ENCODE results near the gene CALM3. TPM values are rescaled to one million over a fixed set of nuclear protein-coding genes. Genes with fewer than 3 reads are reported as not detected.
A peak's percentile ranks its signal among the peaks of the same experiment; 100 is the strongest.
"Not testable (repeated sequence)": the region's sequence is repeated elsewhere in the genome, so short reads cannot be mapped to it uniquely, and the experiment has no call there.

Gene CALM3
- 100 to 1,000 TPM; 241 to 325 (median 252) TPM for total RNA-seq
- long read RNA-seq, donor 1, transcript CALM3-210 (5 exons, 927 nt): minor isoform, 5 of 313 reads
- long read RNA-seq, donor 1, transcript CALM3-201 (6 exons, 2,289 nt): major isoform, 269 of 313 reads
- long read RNA-seq, donor 1, partial matches to known transcripts: 8 of 313 reads
- long read RNA-seq, donor 1, other reads (novel, unspliced or antisense): 28 of 313 reads
- long read RNA-seq, donor 2, transcript CALM3-201 (6 exons, 2,289 nt): major isoform, 95 of 104 reads
- long read RNA-seq, donor 2, partial matches to known transcripts: 0 of 104 reads
- long read RNA-seq, donor 2, other reads (novel, unspliced or antisense): 6 of 104 reads

DNA sequence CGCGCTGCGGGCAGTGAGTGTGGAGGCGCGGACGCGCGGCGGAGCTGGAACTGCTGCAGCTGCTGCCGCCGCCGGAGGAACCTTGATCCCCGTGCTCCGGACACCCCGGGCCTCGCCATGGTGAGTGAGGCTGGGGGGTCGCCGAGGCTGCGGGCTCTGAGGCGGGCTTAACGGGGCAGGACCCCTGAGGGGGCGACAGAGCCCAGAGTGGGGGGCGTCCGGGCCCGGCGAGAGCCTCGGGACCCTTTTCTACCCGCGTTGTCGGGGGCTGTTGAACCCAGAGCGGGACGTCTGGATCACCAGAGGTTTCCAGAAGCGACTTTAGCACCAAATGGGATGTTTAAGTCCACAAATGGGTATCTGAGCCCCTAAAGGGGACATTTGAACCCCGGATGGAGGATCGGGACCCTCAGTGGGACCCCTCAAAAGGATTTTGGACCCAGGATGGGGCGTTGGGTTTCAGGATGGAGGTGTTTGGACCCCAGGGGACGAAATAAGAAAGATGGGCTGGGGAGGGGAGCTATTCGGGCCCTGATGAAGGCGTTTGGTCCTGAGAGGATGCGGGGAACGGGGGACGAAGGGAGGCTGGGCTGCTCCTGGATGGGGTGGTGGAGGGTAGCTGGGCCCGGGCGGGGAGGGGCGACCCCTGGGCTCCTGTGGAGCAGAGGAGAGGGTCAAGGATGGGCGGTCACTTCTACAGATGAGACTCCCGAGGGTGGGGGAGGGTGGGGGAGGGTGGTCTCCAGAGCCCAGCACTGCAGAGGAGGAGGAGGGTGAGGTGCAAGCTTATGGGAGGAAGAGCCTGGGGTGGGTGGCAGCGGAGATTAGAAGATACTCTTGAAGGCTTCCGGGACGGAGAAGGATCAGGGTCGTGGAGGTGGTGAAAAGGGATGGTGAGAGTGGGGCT, at the start of gene CALM3:
Gene CALM3 (plus strand): TSS at position 13 of the 907 bp plus-strand sequence. CDS start 105 bp downstream, at position 118.
- DNase-seq (peak in 2 of 3 donors; percentile 63 to 75), ATAC-seq (no peak)
- intact Hi-C loops (cut with DNase I, micrococcal nuclease): no loop called here
- Histone ChIP-seq H3K9me3 (peaks cover 9% of the 10 kb centered on the region), H3K36me3 (ENCODE audit: low read depth) (peaks cover 3% of the 10 kb centered on the region), H3K4me3 (peak within 1 kb of the TSS; percentile 97), H3K4me1 (ENCODE audit: low read depth) (peaks cover 18% of the 10 kb centered on the region)
- TF ChIP-seq CTCF (IDR thresholded peaks at IDR 0.05): no peak

- intact Hi-C loops (cut with DNase I, micrococcal nuclease): no loop called here
- Histone ChIP-seq H3K9me3 (peaks cover 6% of the 10 kb centered on the region), H3K4me1 (ENCODE audit: low read depth) (no peaks in the 10 kb centered on the region), H3K36me3 (ENCODE audit: low read depth) (no peaks in the 10 kb centered on the region), H3K4me3 (no peak overlapping the region)
- ATAC-seq (no peak), DNase-seq (no peak)
- no peak for TF ChIP-seq CTCF (IDR thresholded peaks at IDR 0.05)
These were observed 48.2 kb upstream of the CALM3 start for GRCh38 chr19:46552891-46553290.

DNA sequence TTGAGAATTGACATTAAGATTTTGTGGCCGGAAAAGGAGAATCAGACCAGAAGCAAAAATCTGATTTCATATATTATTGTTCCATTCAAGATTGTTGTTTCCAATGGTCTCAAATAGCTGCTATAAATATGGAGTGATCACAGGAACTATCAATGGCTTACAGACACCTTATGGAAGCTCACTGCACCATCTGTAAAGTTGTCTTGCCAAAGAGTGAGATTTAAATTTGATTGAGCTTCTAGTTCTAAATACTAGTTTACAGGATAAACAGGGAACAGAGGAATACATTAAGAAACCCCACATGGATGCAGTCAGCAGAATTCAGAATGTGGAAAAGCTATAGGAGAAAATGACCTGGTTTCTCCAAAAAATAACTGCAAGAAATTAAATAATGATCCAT, 47.0 kb upstream of the CALM3 start:
- H3K9me3 ChIP-seq: peaks cover 6% of the 10 kb centered on the region
- no peak for TF ChIP-seq CTCF (IDR thresholded peaks at IDR 0.05)
- no peaks in the 10 kb centered on the region for H3K36me3 ChIP-seq (ENCODE audit: low read depth)
- no peak overlapping the region for H3K4me3 ChIP-seq
- no peaks in the 10 kb centered on the region for H3K4me1 ChIP-seq (ENCODE audit: low read depth)
- intact Hi-C loops (cut with DNase I, micrococcal nuclease): no loop called here
- ATAC-seq (no peak), DNase-seq (no peak)

DNA sequence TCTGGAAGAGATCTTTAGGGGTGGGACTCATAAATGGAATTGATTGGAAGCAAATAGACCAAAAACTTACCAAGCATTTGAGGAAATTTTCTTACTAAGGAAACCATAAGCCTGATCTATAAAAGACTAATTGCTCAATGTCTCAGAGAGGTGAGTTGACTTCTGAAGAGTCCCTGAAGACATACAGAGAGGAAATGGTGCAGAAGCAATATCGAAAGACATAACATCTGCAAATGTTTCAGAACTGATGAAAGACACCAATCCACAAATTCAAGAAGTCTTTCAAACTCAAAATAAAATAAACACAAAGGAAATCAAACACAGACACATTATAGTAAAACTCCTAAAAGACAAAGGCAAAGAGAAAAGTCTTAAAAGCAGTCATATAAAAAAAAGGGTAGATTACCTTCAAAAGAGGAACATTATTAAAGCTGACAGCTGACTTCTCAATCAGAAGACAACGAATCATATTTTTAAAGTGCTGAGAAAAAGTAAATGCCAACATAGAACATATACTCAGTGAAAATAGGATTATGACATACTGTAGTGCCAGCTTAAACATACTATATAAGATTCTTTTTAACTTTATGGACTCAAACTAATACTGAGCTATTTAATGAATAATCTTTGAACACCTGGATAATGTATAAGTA, 45.4 kb upstream of the CALM3 start:
- DNase-seq (no peak), ATAC-seq (no peak)
- Histone ChIP-seq H3K4me3 (no peak overlapping the region), H3K4me1 (ENCODE audit: low read depth) (no peaks in the 10 kb centered on the region), H3K36me3 (ENCODE audit: low read depth) (no peaks in the 10 kb centered on the region), H3K9me3 (peaks cover 6% of the 10 kb centered on the region)
- no peak for TF ChIP-seq CTCF (IDR thresholded peaks at IDR 0.05)
- intact Hi-C loops (cut with DNase I, micrococcal nuclease): no loop called here

DNA sequence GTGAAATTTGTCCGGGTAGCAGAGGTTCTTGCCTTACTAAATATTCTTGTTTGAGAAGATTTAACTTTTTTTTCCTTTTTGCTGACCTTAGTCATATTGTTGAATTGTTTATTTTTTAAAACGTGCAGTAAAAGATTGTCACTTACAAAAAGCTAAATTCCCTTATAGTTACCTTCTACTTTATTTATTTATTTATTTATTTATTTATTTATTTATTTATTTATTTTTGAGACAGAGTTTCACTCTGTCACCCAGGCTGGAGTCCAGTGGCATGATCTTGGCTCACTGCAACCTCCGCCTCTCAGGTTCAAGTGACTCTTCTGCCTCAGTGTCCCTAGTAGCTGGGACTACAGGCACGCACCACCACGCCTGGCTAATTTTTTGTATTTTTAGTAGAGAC, 44.7 kb upstream of the CALM3 start:
- H3K4me3 ChIP-seq; H3K36me3 ChIP-seq (ENCODE audit: low read depth); H3K9me3 ChIP-seq; ATAC-seq; H3K4me1 ChIP-seq (ENCODE audit: low read depth); DNase-seq; intact Hi-C loops (cut with DNase I, micrococcal nuclease): not testable (repeated sequence)

Data from mucosa of descending colon (tissue), 3 donors.